ENCODE results near the gene TRNP1.
A peak's percentile ranks its signal among the peaks of the same experiment; 100 is the strongest.

The TRNP1 gene

DNA sequence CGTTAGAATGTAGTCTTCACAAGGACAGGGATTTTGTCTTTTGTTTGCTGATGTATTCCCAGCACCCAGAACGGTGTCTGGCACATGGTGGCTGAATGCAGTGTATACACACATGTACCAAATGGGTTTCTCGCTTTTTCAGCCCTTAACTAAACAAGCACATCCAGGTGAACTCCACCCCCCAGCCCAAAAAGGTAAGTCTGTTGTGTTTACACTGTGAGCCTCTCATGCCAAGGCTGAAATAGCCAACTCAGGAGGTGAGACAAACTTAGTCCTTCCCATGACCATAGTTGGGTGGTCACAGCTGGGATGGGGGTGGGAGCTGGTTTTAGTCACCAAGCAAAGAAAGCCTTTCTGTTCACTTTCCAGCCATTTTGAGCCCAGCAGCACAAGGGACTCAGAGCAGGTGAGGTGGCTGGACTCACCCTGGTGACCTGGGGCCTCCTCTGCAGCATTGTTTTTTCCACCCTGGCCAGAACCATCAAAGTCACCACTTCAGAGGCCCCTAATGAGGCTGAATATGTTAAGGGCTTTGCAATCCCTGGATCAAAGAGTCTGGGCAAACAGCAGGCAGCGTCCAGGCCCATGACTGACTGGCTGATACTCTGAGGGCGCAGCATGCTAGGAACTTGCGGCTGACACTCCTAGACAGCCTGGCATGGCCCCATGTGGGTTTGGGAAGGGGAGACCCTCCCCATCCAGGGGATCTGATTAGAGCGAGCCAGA lies 10.4 kb downstream of the TRNP1 start:
- DNase-seq = no peak

DNA sequence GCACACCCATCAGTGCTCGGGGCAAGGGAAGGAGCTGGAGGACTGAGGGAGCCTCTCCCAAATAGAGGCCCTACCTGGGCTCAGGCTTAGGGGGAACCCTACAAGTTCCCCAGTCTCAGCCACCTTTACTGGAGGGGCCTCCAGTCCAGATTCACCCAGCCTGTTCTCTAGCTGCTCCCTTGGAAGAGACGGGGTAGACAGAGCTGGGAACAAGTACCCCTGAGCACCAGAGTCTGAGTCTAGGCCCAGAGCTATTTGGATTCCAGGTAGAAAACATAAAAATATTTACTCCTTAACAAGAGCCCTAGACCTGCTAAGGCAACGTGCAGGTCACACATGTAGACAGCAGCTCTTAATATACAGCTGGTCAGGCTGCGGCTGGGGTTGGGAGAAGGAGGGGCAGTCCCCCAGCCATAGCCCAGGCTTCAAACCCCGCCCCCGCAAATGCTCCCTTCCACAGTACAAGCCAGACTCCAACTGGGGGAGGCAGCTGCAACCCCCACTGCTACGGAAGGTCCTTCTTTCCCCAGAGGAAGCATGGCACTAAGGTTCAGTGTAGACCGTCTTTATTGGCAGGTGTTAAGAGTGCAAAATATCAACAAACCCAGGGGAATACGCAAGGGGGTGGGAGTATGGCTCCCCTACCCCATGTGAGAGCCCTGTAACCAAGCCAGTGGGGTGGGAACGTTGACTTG lies 11.1 kb downstream of the TRNP1 start:
- no peak for DNase-seq

DNA sequence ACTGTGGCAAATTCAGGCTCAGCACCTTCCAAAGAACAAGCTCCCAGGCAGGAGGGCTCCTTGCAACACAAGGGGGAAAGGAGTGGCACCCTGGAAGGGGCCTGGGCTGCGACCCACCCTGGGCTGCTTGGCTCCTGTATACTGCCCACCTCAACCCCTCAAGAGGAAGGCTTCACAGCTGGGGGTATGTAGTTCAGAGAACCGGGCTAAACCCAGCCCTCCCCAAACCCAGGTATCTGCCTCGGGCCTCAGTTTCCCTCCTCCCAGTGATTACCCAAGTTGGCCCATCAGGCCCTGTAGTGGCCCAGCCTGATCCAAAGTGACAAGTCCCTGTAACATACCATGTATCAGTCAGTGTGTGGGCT lies 11.7 kb downstream of the TRNP1 start:
- DNase-seq = no peak

DNA sequence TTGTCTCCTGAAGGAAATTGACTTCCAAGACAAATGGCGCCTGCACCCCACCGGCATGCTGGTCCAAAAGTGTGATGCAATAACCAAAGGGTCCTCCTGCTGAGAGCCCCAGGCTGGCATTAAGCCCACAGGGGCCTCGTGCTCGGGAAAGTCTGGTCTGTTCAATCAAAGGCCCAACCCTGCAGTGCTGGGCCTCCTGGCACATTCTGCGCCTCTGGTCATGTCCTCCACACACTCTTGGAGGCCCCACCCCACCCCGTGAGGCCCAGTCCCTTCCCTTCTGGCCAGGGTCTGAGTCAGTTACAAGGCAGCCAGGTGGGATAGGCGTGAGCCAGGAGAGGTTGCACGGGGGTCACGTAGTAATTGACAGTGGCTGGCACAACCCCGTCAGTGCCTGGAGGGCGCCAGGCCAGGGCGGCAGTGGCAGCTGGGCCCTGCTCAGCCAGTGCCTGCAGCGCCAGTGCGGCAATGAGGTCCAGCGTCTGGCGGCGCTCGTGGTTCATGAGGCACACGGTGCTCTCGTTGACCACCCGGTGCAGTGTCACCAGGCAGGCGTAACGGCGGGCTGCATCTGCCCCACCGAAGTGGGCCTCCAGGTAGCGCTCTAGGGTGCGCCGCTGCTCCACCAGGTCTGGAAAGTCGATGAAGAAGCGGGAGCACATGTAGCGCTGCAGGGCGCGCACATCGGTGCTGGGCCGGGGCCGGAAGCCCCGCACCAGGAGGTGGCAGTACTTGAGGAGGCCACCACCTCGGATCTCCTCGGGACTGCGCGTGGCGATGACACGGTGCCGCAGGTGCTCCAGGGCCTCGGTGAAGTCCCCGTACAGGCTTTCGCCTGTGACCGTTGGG lies 12.4 kb downstream of the TRNP1 start:
- DNase-seq = no peak

DNA sequence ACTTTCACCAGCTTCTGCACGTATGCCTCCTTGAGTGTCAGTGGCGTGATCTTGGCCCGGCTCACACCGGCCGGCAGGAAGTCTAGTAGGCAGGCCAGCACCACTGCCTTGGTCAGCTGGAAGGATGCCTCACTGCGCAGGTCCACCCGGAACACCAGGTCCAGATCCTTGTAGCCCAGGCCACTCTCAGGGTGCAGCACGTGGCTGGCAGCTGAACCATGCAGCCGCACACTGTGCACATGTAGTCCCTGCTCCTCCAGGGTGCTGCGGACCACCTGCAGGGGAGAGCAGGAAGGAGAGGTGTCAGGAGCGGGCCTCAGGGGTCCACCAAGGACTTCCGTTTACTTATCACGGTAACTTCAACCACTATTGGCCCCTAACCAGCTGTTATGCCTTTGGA lies 13.2 kb downstream of the TRNP1 start:
- DNase-seq = no peak

DNA sequence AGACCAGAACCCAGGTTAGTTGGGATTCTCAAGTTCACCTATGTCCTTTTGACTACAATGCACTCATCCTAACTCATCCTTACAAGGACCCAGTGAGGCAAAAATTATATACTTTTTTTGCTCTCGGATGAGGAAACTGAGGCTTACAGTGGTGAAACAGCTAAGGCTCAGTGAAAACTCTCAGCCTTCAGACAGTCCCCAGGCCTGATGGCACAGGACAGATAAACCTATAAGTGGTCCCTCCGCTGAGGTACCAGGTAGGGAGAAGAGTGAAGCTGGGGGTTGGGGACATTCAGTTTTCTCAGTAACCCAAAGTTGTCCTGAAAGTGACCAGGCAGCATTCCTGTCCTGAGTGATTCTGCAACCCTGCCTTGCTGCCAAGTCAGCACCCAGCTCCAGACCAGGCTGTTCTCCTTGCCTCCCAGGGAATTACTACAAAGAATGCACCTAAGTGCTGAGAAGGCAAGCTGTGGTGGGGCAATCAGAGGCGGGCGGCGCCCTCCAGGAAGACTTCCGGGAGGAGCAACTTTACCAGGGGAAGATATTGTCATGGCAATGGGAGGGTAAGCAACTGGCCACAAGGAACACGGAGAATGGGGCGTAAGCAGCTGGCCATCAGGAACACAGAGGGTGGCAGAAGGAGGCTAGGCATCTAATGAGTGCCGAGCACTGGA lies 14.6 kb downstream of the TRNP1 start:
- DNase-seq = no peak

DNA sequence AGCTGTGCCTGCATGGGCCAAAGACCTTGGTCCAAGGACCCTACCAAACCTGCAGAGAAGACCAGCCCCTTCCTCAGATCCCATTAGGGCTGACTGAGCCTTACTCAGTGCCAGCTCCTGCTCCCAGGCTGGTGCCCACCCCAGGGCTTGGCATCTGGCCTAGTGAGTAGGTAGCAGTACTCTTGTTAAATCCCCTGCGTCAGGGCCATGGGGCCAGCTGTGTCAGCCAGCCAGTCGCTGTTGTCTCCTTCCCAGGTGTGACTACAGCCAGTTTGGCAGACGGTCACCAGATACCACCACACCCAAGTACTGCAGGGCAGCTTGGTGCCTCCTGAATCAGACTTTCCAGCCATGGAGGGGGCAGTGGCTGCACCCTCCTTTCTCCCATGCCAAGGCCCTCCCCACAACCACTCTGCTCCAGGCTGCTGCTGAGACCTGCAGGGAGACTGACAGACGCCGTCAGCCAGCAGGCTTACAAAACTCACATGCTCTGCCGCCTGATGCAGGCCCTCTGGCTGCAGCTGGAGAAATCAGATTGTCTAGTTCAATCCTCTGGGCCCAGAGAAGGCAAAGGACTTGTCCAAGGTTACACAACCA lies 16.2 kb downstream of the TRNP1 start:
- no peak for DNase-seq

DNA sequence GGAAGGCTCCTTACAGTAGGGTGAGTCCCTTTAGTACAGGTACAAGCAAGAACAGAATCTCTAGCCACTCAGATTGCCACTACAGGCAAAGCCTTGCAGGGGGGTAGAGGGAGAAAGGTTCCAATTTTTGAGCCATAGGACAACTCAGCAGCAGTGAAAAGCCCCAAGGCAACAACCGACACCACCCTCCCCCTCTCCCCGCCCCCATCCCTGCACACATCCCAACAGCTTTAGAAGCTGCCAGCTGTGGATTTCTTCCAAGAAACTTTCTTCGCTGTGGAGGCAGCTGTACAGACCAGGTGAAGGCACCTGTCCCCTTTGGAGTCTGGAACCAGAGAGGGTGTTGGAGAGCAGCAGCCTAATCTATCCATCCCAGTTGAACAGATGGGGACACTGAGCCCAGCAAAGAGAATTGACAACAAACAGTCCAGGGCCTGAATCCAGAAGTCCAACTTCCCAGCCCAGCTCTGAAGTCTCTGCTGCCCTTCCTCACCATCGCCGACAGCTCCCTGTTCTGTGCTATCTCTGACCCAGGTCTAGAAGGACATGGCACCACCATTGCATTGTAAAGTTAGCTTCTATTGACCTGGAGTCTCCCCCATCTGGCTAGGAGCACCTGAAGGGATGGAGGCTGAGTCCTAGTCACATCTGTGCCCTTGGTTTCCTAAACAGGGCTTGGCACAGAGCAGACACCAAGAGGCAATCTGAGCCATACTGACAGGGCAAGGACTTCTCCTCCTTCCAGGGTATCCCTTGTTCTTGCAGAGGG lies 16.9 kb downstream of the TRNP1 start:
- DNase-seq = no peak

DNA sequence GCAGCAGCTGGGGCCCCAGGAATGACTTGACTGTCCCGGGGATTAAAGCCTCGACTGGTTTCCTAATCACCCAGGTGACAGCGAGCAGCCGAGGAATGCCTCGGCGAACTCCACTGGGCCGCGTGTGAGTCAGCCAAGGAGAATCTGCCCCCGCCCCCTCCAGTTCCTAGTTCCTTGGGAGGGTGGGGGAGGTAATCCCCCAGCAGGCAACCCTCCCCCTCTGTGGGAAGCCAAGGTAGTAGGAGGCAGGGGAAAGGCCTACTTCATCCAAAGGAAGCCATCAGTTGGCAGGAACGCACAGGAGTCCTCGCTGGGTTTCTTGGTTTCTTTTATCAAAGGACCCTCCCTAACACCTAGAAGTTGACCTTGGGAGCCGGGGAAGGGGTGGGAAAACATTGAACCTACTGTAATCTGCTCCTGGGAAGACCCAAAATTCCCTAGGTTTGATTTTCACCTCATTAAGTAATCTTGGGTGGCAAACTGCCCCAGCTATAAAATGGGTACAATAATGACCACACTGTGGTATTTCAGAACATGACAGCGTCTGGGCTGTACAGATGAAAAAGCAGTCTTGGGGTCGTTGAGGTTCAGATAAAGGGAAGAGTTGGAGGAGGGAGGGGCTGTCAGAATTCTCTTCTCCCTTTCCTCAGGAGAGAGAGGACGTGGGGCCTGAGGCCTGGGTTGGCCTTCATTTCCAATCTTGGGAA lies 17.7 kb downstream of the TRNP1 start:
- DNase-seq = no peak

DNA sequence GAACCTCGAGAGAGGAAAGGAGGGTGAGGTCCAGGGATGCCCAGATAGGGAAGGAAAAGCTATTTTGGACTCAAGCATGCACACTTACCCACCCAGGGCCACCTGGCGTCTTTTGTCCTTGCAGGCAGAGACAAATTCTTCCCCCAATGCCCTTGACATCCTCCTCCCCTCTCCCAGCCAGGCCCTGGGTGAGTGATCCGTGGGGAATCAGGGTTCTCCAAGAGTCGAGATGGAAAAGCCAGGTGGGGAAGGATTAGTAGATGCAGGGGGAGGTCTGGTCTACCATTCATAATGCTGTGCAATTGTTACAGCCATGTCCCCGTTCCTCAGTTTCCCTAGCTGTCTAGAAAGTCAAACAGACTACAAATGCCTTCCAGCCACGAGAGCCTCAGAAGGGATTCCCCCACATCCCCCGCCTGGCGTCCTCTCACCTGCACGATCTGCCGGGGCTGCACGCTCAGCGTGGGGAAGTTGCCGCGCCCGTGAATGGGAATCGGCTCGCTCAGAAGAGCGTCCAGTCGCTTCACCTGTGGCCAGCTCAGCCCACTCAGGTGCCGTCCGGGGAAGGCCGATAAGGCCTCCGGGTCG lies 18.6 kb downstream of the TRNP1 start:
- no peak for DNase-seq

DNA sequence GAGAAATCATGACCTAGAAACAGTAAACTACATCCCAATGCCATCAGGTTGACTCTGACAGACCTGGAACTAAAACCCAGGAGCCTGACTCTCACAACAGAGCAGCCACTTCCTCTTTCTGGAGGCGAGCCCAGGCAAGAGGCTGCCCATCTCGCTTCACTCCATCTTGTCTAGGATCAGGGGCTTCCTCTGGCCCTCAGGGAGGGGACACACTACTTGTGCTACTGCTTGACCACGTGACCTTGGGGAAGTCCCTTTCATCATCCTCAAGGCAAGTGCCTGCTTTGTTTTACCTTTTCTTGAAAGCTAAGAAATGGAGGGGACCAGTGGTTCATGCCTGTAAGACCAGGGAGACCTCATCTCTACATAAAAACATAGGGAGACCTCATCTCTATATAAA lies 21.8 kb downstream of the TRNP1 start:
- DNase-seq = no peak

DNA sequence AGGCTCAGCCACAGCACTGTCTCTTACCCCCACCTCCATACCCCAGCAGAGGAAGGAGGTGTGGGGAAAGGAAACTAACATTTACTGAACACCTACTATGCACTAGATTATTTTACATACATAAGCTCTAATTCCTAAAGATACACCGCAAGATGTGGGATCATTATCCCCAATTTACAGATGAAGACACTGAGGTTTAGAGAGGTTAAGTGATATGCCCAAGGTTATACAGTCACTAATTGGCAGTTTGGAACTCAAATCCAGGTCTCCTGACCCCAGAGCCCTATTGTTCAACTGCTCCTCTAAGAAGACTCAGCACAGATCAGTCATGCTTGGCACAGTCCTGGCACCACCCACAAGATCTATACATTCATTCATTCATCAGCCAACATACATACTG lies 22.9 kb downstream of the TRNP1 start:
- DNase-seq = no peak

DNA sequence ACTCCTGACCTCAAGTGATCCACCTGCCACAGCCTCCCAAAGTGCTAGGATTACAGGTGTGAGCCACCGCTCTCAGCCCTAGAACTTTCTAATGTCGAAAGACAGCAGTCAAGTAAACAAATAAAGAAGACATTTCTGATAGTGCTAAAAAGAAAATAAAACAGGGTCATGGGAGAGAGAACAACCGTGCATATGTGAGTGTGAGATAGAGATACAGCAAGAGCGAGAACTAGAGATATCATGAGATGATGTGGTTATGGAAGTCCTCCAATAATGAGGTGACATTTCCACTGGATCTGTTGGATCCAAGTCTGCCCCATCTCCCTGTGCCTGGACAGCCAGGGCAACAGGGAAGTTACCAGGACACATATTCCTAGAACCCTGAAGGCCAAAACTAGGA lies 23.7 kb downstream of the TRNP1 start:
- DNase-seq = no peak

DNA sequence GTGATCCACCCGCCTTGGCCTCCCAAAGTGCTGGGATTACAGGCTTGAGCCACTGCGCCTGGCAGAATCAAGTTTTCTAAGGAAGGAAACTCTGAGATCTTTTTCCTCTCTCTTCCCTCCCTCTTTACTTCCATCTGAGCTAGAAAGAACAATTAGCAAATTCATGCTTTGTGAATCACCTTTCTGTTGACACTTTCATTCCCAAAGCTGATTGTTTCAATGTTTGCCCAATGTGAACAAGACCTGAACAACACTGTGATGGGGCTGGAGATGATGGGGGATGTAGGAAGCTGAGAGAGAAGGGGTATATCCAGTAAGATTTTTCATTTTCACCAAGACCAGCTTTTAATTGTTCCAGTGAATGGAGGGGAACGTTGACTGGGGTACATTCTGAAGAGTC lies 24.8 kb downstream of the TRNP1 start:
- no peak for DNase-seq

DNA sequence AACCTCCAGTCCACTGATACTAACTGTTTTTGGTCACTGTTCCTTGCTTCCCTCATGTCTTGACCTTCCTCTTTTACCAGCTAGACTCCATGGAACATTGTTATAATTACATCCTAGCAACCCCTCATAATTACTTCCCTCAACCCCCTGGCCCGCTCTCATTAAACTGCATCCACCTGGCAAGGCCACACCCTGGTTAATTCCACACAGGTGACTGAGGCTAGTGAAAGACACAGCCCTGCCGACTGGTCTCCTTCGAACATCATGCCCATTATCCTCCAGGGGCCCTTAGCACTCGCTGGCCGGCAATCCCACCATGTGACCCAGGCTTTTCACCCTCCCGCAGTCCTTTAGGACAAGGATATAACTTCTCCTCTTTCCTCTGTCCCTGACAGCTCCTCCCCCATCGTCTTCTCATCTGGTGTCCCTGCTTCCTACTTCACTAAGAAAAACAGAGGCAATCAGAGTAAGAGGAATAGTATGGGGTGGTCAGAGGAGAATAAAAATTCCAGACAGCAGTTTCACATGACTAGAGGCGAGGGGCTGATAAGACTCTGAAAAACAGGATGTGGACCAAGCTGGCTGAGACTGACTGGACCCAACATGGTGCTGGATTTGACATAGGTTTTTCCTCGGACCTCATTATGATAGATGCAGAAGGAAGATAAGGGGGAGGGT lies 28.0 kb downstream of the TRNP1 start:
- no peak for DNase-seq

DNA sequence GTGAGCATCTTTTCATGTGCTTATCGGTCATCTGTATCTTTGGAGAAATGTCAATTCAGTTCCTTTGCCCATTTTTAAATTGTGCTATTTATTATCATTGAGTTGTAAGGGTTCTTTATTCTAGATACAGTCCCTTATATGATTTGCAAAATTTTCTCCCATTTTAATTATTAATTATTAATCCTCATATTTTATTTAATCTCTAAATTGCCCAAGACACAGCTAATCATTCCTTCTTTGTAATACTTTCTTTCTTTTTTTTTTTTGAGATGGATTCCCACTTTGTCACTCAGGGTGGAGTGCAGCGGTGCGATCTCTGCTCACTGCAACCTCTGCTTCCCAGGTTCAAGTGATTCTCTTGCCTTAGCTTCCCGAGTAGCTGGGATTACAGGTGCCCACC lies 32.2 kb downstream of the TRNP1 start:
- no peak for DNase-seq

DNA sequence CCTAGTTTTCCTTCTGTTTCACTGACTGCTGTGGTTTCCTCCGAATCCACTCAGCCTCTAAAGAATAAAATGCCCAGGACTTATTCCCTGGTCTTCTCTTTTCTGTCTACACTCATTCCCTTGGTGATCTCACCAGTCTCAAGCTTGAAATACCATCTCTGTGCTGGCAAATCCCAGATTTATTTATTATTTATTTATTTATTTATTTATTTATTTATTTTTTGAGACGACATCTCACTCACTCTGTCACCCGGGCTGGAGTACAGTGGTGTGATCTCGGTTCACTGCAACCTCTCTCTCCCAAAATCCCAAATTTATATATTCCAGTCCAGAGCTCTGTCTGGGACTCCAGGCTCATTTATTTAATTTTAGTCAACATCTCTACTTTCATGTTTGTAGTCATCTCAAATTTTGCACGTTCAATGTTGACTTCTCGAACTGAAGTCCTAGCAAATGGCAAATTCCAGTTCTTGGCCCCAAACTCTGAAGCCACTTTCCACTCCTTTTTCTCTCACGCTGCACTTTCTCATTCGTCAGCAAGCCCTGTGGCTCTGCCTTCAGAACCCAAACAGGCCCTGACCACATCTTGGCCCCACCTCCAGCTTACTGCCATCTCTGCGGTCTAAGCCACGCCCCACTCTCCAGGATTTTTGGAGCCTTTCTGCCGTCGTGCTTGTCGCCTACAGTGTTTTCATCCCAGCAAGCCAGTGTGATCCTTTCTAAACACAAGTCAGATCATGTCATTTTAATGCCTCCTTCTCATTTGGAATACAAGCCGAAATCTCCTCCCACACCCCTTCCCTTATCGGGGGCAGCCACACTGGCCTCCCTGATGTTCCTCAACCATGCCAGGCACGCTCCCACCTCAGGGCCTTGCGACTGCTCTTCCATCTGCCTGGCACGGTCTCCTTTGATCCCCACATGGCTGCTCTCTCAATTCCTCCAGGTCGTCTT lies 33.4 kb downstream of the TRNP1 start:
- DNase-seq = peak; percentile 88

DNA sequence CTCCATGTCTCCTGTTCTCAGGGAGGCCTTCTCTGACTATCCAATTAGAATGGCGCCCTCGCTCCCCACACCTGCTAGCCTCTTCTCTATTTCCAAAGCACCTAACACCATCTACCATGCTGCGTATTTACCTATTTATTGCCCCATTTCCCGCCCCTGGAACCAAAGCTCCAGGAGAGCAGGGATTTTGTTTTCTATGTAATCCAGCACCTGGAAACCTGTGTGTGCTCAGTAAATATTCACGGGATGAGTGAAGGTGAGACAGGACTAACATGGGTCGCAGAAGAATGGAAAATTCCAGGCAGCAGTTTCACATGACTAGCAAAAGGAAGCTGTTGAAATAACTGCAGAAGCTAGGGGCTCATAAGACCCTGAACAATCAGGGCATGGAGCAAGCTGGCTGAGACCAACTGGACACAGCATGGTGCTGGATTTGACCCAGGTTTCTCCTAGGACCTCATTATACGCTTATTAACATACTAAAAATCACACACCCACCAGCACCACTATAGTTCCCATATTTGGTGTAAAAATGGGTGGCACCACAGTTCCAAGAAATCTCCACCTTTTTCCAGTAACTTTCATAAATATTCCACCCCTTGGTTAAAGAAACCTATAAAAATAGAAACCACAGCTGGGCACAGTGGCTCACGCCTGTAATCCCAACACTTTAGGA lies 34.2 kb downstream of the TRNP1 start:
- DNase-seq = no peak

DNA sequence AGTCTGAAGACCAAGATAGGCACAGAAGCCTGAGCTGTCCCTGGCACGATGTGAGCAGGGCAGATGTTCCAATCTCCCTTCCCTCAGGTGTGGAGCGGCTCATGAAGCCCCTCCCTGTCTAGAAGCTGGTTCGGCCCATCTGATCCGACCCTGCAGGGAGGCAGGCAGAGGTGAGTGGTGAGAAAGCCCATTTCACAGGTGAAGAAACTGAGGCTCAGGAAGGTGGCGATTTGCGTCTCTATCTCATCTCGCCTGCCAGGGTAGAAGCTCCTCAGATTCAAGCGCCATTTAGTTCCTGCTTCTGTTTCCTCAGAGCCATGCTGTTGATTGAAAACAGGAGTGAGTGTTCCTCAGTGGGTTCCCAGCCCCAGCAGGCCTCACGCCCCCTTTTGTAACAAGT lies 36.0 kb downstream of the TRNP1 start:
- DNase-seq = no peak
